Neural cell (in vitro differentiated cells): Measurements from ENCODE around the gene FAM43A.

Experiments used
- EP300 ChIP-seq: fragments of 450-650 bp; conservative IDR thresholded peaks from 2 replicates; pipeline ENCODE4 v1.6.1; 2014; ENCODE audit warnings: antibody characterized with exemption, mild to moderate bottlenecking, moderate library complexity; ENCODE audit not compliant: poor library complexity, severe bottlenecking
- EZH2 ChIP-seq: fragments of 200-600, 300-800 bp; shearing (Covaris generic), sonication (generic); IDR thresholded peaks from 2 replicates; pipeline ENCODE4 v1.6.1; 2014; ENCODE audit warnings: antibody characterized with exemption, low read length, borderline replicate concordance, mild to moderate bottlenecking; ENCODE audit not compliant: insufficient read depth, poor library complexity, severe bottlenecking
- MXI1 ChIP-seq: fragments of 450-650 bp; conservative IDR thresholded peaks from 2 replicates; pipeline ENCODE4 v1.6.1; 2014; ENCODE audit warnings: antibody characterized with exemption, mild to moderate bottlenecking; ENCODE audit not compliant: poor library complexity, severe bottlenecking
- POLR2AphosphoS5 ChIP-seq: IDR thresholded peaks from 2 replicates; pipeline ENCODE4 v1.6.1; 2012
- RAD21 ChIP-seq: fragments of 450-650 bp; conservative IDR thresholded peaks from 2 replicates; pipeline ENCODE4 v1.6.1; 2014; ENCODE audit warnings: antibody characterized with exemption, mild to moderate bottlenecking, moderate library complexity
- REST ChIP-seq: IDR thresholded peaks from 2 replicates; pipeline ENCODE4 v1.6.1; 2012; ENCODE audit warnings: borderline replicate concordance
- SMC3 ChIP-seq: fragments of 450-650 bp; conservative IDR thresholded peaks from 2 replicates; pipeline ENCODE4 v1.6.1; 2014; ENCODE audit warnings: antibody characterized with exemption, mild to moderate bottlenecking, moderate library complexity; ENCODE audit not compliant: poor library complexity
- TAF1 ChIP-seq: IDR thresholded peaks from 2 replicates; pipeline ENCODE4 v1.6.1; 2012; ENCODE audit warnings: low read depth
- TF ChIP-seq, protein P1 (sequence below): fragments of 450-650 bp; IDR thresholded peaks from 2 replicates; pipeline ENCODE4 v1.5.1; 2014; ENCODE audit warnings: antibody characterized with exemption, mild to moderate bottlenecking, moderate library complexity; ENCODE audit not compliant: poor library complexity, severe bottlenecking

DNA sequence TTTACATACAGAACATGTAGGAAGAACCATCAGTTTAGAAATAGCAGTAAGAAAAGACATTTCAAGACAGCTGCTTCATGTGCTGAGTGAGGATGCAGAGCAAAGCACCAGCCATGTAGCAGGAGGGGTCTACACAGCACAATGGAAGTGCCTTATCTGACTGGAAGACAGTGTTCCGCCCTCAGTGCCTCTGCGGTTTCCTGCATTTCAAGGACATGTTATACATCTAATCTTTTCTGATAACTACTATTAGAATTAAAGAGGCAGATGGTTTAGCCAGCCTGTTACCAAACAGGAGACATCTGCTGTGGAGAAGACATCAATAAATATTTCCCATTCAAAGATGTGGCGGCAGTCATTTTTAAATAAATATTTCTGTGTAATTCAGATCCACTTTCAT lies 24.3 kb upstream of the FAM43A start:
- TF ChIP-seq EP300, result no peak
- TF ChIP-seq, protein P1, sequence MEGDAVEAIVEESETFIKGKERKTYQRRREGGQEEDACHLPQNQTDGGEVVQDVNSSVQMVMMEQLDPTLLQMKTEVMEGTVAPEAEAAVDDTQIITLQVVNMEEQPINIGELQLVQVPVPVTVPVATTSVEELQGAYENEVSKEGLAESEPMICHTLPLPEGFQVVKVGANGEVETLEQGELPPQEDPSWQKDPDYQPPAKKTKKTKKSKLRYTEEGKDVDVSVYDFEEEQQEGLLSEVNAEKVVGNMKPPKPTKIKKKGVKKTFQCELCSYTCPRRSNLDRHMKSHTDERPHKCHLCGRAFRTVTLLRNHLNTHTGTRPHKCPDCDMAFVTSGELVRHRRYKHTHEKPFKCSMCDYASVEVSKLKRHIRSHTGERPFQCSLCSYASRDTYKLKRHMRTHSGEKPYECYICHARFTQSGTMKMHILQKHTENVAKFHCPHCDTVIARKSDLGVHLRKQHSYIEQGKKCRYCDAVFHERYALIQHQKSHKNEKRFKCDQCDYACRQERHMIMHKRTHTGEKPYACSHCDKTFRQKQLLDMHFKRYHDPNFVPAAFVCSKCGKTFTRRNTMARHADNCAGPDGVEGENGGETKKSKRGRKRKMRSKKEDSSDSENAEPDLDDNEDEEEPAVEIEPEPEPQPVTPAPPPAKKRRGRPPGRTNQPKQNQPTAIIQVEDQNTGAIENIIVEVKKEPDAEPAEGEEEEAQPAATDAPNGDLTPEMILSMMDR, result no peak
- TF ChIP-seq POLR2AphosphoS5, result no peak
- TF ChIP-seq MXI1, result no peak
- TF ChIP-seq EZH2, result no peak
- TF ChIP-seq TAF1, result no peak
- TF ChIP-seq RAD21, result no peak
- TF ChIP-seq SMC3, result no peak
- no peak for TF ChIP-seq REST
